ENCODE results near the gene NUP50. TPM values are rescaled to one million over a fixed set of nuclear protein-coding genes. Genes with fewer than 3 reads are reported as not detected.

The NUP50 gene
- total RNA-seq, 2 donors from 2014 or later: 89.3 to 99.2 TPM

GRCh38 chr22:45169591-45170466 lies 6.1 kb downstream of the NUP50 start:
- H3K4me3 Mint-ChIP-seq: peak overlapping the region; percentile 85
- H3K27me3 Mint-ChIP-seq: no peaks in the 10 kb centered on the region
- no peaks in the 10 kb centered on the region for H3K9me3 ChIP-seq (ENCODE audit: control insufficient read depth, low read length, poor library complexity, severe bottlenecking)
- DNase-seq: peak in 1 of 3 donors; percentile 13
- H3K4me1 Mint-ChIP-seq: peaks cover 69% of the 10 kb centered on the region
- peak overlapping the region; percentile 98 for H3K27ac Mint-ChIP-seq
- peaks cover 13% of the 10 kb centered on the region for H3K36me3 Mint-ChIP-seq (ENCODE audit: low read depth)
- no peak for ATAC-seq

- peak overlapping the region; percentile 98 for H3K27ac Mint-ChIP-seq
- H3K36me3 Mint-ChIP-seq (ENCODE audit: low read depth): peaks cover 13% of the 10 kb centered on the region
- DNase-seq: no peak
- no peaks in the 10 kb centered on the region for H3K9me3 ChIP-seq (ENCODE audit: control insufficient read depth, low read length, poor library complexity, severe bottlenecking)
- no peaks in the 10 kb centered on the region for H3K27me3 Mint-ChIP-seq
- H3K4me1 Mint-ChIP-seq: peaks cover 64% of the 10 kb centered on the region
- ATAC-seq: no peak
- peak overlapping the region; percentile 77 for H3K4me3 Mint-ChIP-seq
These were observed 8.1 kb downstream of the NUP50 start for GRCh38 chr22:45171830-45172229.

GRCh38 chr22:45172881-45173585 lies 9.3 kb downstream of the NUP50 start:
- Mint-ChIP-seq H3K27me3 (no peaks in the 10 kb centered on the region), H3K27ac (peak overlapping the region; percentile 98), H3K4me1 (peaks cover 59% of the 10 kb centered on the region), H3K4me3 (peak overlapping the region; percentile 85), H3K36me3 (ENCODE audit: low read depth) (peaks cover 13% of the 10 kb centered on the region)
- no peak for DNase-seq
- peak; percentile 97 for ATAC-seq
- H3K9me3 ChIP-seq (ENCODE audit: control insufficient read depth, low read length, poor library complexity, severe bottlenecking): no peaks in the 10 kb centered on the region

GRCh38 chr22:45179276-45180049 lies 15.7 kb downstream of the NUP50 start:
- Mint-ChIP-seq H3K27me3 (no peaks in the 10 kb centered on the region), H3K4me1 (peaks cover 21% of the 10 kb centered on the region), H3K36me3 (ENCODE audit: low read depth) (peaks cover 3% of the 10 kb centered on the region), H3K4me3 (peak overlapping the region; percentile 36), H3K27ac (peak overlapping the region; percentile 89)
- no peaks in the 10 kb centered on the region for H3K9me3 ChIP-seq (ENCODE audit: control insufficient read depth, low read length, poor library complexity, severe bottlenecking)
- peak; percentile 99 for ATAC-seq
- peak in 2 of 3 donors; percentile 26 to 41 for DNase-seq

DNA sequence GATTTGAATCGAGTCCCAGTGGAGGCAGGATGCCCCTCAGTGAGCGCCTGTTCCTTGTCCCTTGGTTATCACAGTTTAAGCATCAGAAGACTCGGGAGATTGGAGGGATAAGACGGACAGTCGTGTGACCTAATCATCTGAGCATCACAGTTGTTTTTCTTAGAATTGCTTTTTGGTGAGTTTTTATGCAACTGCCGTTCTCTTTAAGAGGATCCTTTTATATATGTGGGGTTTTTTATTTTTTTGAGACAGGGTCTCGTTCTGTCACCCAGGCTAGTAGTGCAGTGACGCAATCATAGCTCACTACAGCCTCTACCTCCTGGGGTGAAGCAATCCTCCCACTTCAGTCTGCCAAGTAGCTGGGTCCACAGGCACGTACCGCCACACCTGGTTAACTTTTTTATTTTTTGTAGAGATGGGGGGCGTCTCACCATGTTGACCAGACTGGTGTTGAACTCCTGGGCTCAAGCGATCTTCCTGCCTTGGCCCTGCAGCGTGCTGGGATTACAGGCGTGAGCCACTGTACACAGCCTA lies 16.5 kb downstream of the NUP50 start:
- H3K27ac Mint-ChIP-seq: peak overlapping the region; percentile 89
- peak overlapping the region; percentile 36 for H3K4me3 Mint-ChIP-seq
- no peaks in the 10 kb centered on the region for H3K27me3 Mint-ChIP-seq
- no peaks in the 10 kb centered on the region for H3K9me3 ChIP-seq (ENCODE audit: control insufficient read depth, low read length, poor library complexity, severe bottlenecking)
- ATAC-seq: no peak
- peaks cover 14% of the 10 kb centered on the region for H3K4me1 Mint-ChIP-seq
- no peak for DNase-seq
- H3K36me3 Mint-ChIP-seq (ENCODE audit: low read depth): peaks cover 3% of the 10 kb centered on the region

DNA sequence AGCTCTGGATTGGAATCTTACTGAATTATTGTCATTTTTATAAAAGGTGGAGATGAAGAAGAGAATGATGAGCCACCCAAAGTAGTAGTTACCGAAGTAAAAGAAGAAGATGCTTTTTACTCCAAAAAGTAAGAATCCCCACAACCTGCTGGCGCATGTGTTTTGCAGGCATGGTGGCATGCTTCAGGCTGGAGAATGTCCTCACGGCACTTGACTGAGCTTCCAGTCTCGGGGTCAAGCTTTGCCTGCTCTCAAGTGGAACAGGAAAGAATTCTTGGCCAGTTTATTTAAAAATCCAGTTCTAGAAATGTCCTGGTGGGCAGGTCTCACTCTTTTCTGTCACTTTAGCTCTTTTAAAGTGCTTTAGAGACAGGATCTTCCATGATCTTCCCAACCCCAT lies 17.5 kb downstream of the NUP50 start:
- no peaks in the 10 kb centered on the region for H3K9me3 ChIP-seq (ENCODE audit: control insufficient read depth, low read length, poor library complexity, severe bottlenecking)
- peaks cover 14% of the 10 kb centered on the region for H3K4me1 Mint-ChIP-seq
- H3K27me3 Mint-ChIP-seq: no peaks in the 10 kb centered on the region
- H3K4me3 Mint-ChIP-seq: no peak overlapping the region
- H3K36me3 Mint-ChIP-seq (ENCODE audit: low read depth): peaks cover 7% of the 10 kb centered on the region
- ATAC-seq (no peak), DNase-seq (no peak)
- peak overlapping the region; percentile 39 for H3K27ac Mint-ChIP-seq

DNA sequence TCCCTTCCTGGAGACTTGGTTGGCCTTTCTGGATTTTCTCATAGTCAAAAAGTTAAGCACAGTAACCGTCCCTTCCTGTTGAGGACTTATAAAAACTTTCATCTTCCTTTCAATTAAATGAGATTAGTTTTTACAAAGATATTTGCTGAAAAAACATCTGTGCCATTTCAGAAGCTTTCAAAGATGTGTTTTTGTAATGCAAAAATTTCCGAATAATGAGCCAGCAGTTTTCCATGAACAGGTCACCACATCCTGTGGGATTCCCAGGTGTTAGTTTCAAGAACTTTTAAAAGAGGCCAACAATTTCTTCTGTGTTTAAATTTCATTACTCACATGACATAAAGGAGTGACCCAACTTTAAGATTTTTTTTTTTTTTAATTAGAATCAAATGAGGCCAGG lies 18.0 kb downstream of the NUP50 start:
- H3K27me3 Mint-ChIP-seq: no peaks in the 10 kb centered on the region
- peaks cover 5% of the 10 kb centered on the region for H3K36me3 Mint-ChIP-seq (ENCODE audit: low read depth)
- no peak for ATAC-seq
- H3K27ac Mint-ChIP-seq: peak overlapping the region; percentile 39
- no peak overlapping the region for H3K4me3 Mint-ChIP-seq
- H3K4me1 Mint-ChIP-seq: peaks cover 14% of the 10 kb centered on the region
- H3K9me3 ChIP-seq (ENCODE audit: control insufficient read depth, low read length, poor library complexity, severe bottlenecking): no peaks in the 10 kb centered on the region
- DNase-seq: no peak

GRCh38 chr22:45183974-45184373 lies 20.2 kb downstream of the NUP50 start:
- Mint-ChIP-seq H3K27ac (no peak overlapping the region), H3K4me1 (peaks cover 15% of the 10 kb centered on the region), H3K27me3 (no peaks in the 10 kb centered on the region), H3K36me3 (ENCODE audit: low read depth) (peaks cover 5% of the 10 kb centered on the region), H3K4me3 (no peak overlapping the region)
- ATAC-seq (no peak), DNase-seq (no peak)
- H3K9me3 ChIP-seq (ENCODE audit: control insufficient read depth, low read length, poor library complexity, severe bottlenecking): no peaks in the 10 kb centered on the region

DNA sequence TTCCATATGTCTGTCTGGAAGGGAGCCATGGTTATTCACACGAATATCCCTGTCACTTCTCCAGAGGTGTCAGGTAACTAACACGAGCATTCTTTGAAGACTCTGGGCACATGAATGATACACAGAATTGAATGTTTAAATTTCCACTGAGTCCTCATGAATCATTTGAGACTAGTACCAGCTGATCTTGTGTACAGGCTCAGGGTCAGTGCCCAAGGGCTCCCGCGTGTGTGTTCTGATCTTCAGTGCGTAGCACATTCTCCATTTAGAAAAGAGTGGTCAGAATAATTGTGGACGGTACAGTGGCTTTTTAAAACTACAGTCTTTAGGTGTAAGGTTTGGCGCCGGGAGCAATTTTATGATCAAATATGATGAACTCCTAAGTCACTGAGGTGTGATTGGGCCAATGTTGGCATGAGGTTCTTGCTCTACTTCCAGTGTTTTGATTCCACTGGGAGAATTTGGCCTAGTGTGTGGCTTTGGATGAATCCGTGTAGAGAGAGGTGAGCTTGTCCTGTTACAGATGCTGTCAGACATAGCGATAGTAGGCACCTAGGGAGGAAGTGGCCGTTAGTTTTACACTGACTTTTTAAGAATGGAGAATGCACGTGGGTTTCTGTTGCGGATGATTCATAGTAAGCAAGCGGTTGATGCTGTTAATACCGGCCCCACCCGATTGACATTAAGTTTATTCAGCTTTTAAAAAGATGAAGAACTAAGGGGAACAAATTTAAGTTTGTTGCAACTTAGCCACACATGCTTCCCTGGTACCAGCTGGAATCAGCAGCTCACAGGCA lies 22.2 kb downstream of the NUP50 start:
- no peaks in the 10 kb centered on the region for H3K9me3 ChIP-seq (ENCODE audit: control insufficient read depth, low read length, poor library complexity, severe bottlenecking)
- Mint-ChIP-seq H3K36me3 (ENCODE audit: low read depth) (peaks cover 5% of the 10 kb centered on the region), H3K27me3 (no peaks in the 10 kb centered on the region), H3K27ac (peak overlapping the region; percentile 43), H3K4me1 (peaks cover 8% of the 10 kb centered on the region), H3K4me3 (no peak overlapping the region)
- ATAC-seq (peak; percentile 28), DNase-seq (no peak)

GRCh38 chr22:45187891-45188290 lies 24.2 kb downstream of the NUP50 start:
- Mint-ChIP-seq H3K27me3 (no peaks in the 10 kb centered on the region), H3K36me3 (ENCODE audit: low read depth) (peaks cover 5% of the 10 kb centered on the region), H3K27ac (no peak overlapping the region), H3K4me3 (no peak overlapping the region), H3K4me1 (peaks cover 8% of the 10 kb centered on the region)
- DNase-seq: no peak
- no peaks in the 10 kb centered on the region for H3K9me3 ChIP-seq (ENCODE audit: control insufficient read depth, low read length, poor library complexity, severe bottlenecking)
- no peak for ATAC-seq

GRCh38 chr22:45188779-45189178 lies 25.1 kb downstream of the NUP50 start:
- H3K4me3 Mint-ChIP-seq: no peak overlapping the region
- ATAC-seq (no peak), DNase-seq (no peak)
- no peak overlapping the region for H3K27ac Mint-ChIP-seq
- peaks cover 4% of the 10 kb centered on the region for H3K36me3 Mint-ChIP-seq (ENCODE audit: low read depth)
- H3K9me3 ChIP-seq (ENCODE audit: control insufficient read depth, low read length, poor library complexity, severe bottlenecking): no peaks in the 10 kb centered on the region
- H3K4me1 Mint-ChIP-seq: peaks cover 8% of the 10 kb centered on the region
- H3K27me3 Mint-ChIP-seq: no peaks in the 10 kb centered on the region

- H3K4me1 Mint-ChIP-seq: peaks cover 6% of the 10 kb centered on the region
These were observed 26.6 kb downstream of the NUP50 start for GRCh38 chr22:45190202-45190872.

More at GRCh38 chr22:45190202-45190872, 26.6 kb downstream of the NUP50 start:
- no peak for DNase-seq
- H3K27ac Mint-ChIP-seq: no peak overlapping the region
- no peak for ATAC-seq
- no peaks in the 10 kb centered on the region for H3K9me3 ChIP-seq (ENCODE audit: control insufficient read depth, low read length, poor library complexity, severe bottlenecking)
- H3K4me3 Mint-ChIP-seq: no peak overlapping the region
- no peaks in the 10 kb centered on the region for H3K27me3 Mint-ChIP-seq
- peaks cover 3% of the 10 kb centered on the region for H3K36me3 Mint-ChIP-seq (ENCODE audit: low read depth)
